ENCODE results near the gene RIN2.

GRCh38 chr20:19714579-19714840 is 43.5 kb upstream of the RIN2 start:
- TF ChIP-seq CTCF (conservative IDR thresholded peaks at IDR 0.05), result no peak
- no peak for TF ChIP-seq ZFX (IDR thresholded peaks at IDR 0.05)

Measured in C4-2B (cell line).